K562 (cell line): ENCODE measurements around the gene RNF11. TPM values are rescaled to one million over a fixed set of nuclear protein-coding genes. Genes with fewer than 3 reads are reported as not detected.
A peak's percentile ranks its signal among the peaks of the same experiment; 100 is the strongest.

Experiments used
- BRD9 ChIP-seq: fragments of 450-650 bp; IDR thresholded peaks from 2 replicates; pipeline ENCODE4 v1.6.1; 2018; ENCODE audit warnings: low read depth; ENCODE audit not compliant: partially characterized antibody
- CBX1 ChIP-seq: sonication (generic); IDR thresholded peaks from 2 replicates; pipeline ENCODE4 v1.6.1; 2016; ENCODE audit warnings: antibody characterized with exemption, low read depth, mild to moderate bottlenecking
- CREB3 ChIP-seq: fragments of 450-650 bp; conservative IDR thresholded peaks from 2 replicates; pipeline ENCODE4 v1.6.1; 2016; ENCODE audit warnings: missing genetic modification characterization, low read depth, mild to moderate bottlenecking, missing compliant biosample characterization, moderate library complexity
- FIP1L1 ChIP-seq: fragments of 200-400 bp; formaldehyde crosslinking; IDR thresholded peaks from 2 replicates; pipeline ENCODE4 v1.6.1; 2018; ENCODE audit warnings: mild to moderate bottlenecking, low read depth, low read length; ENCODE audit not compliant: poor library complexity, severe bottlenecking
- GTF2E2 ChIP-seq: fragments of 200-800 bp; sonication (Bioruptor generic); IDR thresholded peaks from 2 replicates; pipeline ENCODE4 v1.6.1; 2016; ENCODE audit warnings: missing genetic modification characterization, missing compliant biosample characterization
- HBP1 ChIP-seq: fragments of 450-650 bp; formaldehyde crosslinking; IDR thresholded peaks from 2 replicates; pipeline ENCODE4 v1.4.0; 2022; ENCODE audit warnings: missing genetic modification characterization
- HCFC1 ChIP-seq: IDR thresholded peaks from 2 replicates; pipeline ENCODE4 v1.6.1; 2012; ENCODE audit warnings: low read depth, low read length, improper control_type of control experiment
- KDM2B ChIP-seq: fragments of 250-450 bp; sonication (Bioruptor Pico); IDR thresholded peaks from 2 replicates; pipeline ENCODE4 v1.8.0; 2021; ENCODE audit warnings: mild to moderate bottlenecking, moderate library complexity
- LCOR ChIP-seq: sonication (generic); formaldehyde crosslinking; IDR thresholded peaks from 2 replicates; pipeline ENCODE4 v1.8.0; 2022; ENCODE audit warnings: mild to moderate bottlenecking, missing genetic modification reagents
- MYBL2 ChIP-seq, 2 experiments: fragments of 450-650 bp in 1 of 2; sonication (generic) in 1 of 2; formaldehyde crosslinking in 1 of 2; IDR thresholded peaks; 2 replicates each; pipeline versions ENCODE4 v1.6.1 to v1.8.1; 2017 to 2022; ENCODE audit warnings: borderline replicate concordance in 1 of 2, inconsistent platforms in 1 of 2, low read depth in 1 of 2, mild to moderate bottlenecking in 1 of 2, missing genetic modification reagents in 1 of 2, moderate library complexity in 1 of 2
- NFE2L1 ChIP-seq: fragments of 450-650 bp; IDR thresholded peaks from 2 replicates; pipeline ENCODE4 v1.6.1; 2016; ENCODE audit warnings: missing genetic modification characterization, low read depth, mild to moderate bottlenecking, missing compliant biosample characterization, moderate library complexity, borderline replicate concordance
- NFIX ChIP-seq: fragments of 250-450 bp; sonication (Bioruptor Pico); IDR thresholded peaks from 2 replicates; pipeline ENCODE4 v1.4.0; 2020; ENCODE audit warnings: low read depth, mild to moderate bottlenecking, moderate library complexity
- PCBP2 ChIP-seq: fragments of 200-400 bp; formaldehyde crosslinking; IDR thresholded peaks from 2 replicates; pipeline ENCODE4 v1.6.1; 2018; ENCODE audit warnings: low read length, low read depth, mild to moderate bottlenecking, moderate library complexity; ENCODE audit not compliant: poor library complexity, severe bottlenecking
- POU5F1 ChIP-seq: fragments of 150-350 bp; IDR thresholded peaks from 2 replicates; pipeline ENCODE4 v1.6.1; 2014; ENCODE audit warnings: borderline replicate concordance, low read length, low read depth, mild to moderate bottlenecking; ENCODE audit not compliant: partially characterized antibody
- PRMT5 ChIP-seq: sonication (generic); formaldehyde crosslinking; IDR thresholded peaks from 2 replicates; pipeline ENCODE4 v1.5.0; 2020; ENCODE audit warnings: missing genetic modification reagents
- SIN3A ChIP-seq, 2 experiments: fragments of 150-350 bp in 1 of 2; IDR thresholded peaks; 2 replicates each; pipeline ENCODE4 v1.6.1; 2011 to 2016; ENCODE audit warnings: borderline replicate concordance in 2 of 2, low read depth in 2 of 2, low read length in 2 of 2, mild to moderate bottlenecking in 2 of 2, moderate library complexity in 2 of 2; ENCODE audit not compliant: control insufficient read depth in 1 of 2
- SP1 ChIP-seq: sonication (generic); formaldehyde crosslinking; IDR thresholded peaks from 2 replicates; pipeline ENCODE4 v1.8.1; 2022; ENCODE audit warnings: mild to moderate bottlenecking, missing genetic modification reagents
- TEAD2 ChIP-seq: fragments of 450-650 bp; IDR thresholded peaks from 2 replicates; pipeline ENCODE4 v1.6.1; 2016; ENCODE audit warnings: missing genetic modification characterization, control low read depth, missing compliant biosample characterization
- ZNF77 ChIP-seq: fragments of 250-450 bp; sonication (Bioruptor Pico); IDR thresholded peaks from 2 replicates; pipeline ENCODE4 v1.5.0; 2020
- polyA plus RNA-seq, 8 experiments: library from polyadenylated mRNA; depleted of rRNA in 4 of 8; stranded (reverse) in 5 of 8; unstranded in 3 of 8; fragments of >200 nt; fragmentation: Nextera tagmentation in 2 of 8; fragmentation: Illumina TruSeq in 1 of 8; extraction: Ambion mirVana in 2 of 8; extraction: Trizol in 1 of 8; gene quantifications; 2 replicates each; pipeline versions ENCODE4 v1.2.1 to v1.2.3, GENCODE V29; 2011 to 2014; ENCODE audit warnings: inconsistent platforms in 1 of 8, missing spikeins in 1 of 8
- total RNA-seq, 7 experiments: library from RNA; depleted of rRNA in 6 of 7; stranded (reverse); fragments of >200 nt in 6 of 7; fragmentation: Illumina TruSeq in 2 of 7; extraction: Trizol in 2 of 7; gene quantifications; 2 replicates each; pipeline versions ENCODE4 v1.2.1 to v1.2.3, GENCODE V29; 2011 to 2021; ENCODE audit warnings: low replicate concordance in 1 of 7
- TF ChIP-seq, protein P1 (sequence below): sonication (generic); IDR thresholded peaks from 2 replicates; pipeline ENCODE4 v1.6.1; 2016
- TF ChIP-seq, protein P2 (sequence below): fragments of 450-650 bp; formaldehyde crosslinking; IDR thresholded peaks from 2 replicates; pipeline ENCODE4 v1.4.0; 2022; ENCODE audit warnings: missing genetic modification characterization
- TF ChIP-seq, protein P3 (sequence below): fragments of 250-450 bp; sonication (Bioruptor Pico); IDR thresholded peaks from 2 replicates; pipeline ENCODE4 v1.9.0; 2021; ENCODE audit warnings: mild to moderate bottlenecking

Gene RNF11
- total and polyA plus RNA-seq, 9 of the 15 experiments (the other 6 are each of a cell fraction or from before 2014, with no cell fraction given), result 5.7 to 34.3 (median 23.1) TPM

DNA sequence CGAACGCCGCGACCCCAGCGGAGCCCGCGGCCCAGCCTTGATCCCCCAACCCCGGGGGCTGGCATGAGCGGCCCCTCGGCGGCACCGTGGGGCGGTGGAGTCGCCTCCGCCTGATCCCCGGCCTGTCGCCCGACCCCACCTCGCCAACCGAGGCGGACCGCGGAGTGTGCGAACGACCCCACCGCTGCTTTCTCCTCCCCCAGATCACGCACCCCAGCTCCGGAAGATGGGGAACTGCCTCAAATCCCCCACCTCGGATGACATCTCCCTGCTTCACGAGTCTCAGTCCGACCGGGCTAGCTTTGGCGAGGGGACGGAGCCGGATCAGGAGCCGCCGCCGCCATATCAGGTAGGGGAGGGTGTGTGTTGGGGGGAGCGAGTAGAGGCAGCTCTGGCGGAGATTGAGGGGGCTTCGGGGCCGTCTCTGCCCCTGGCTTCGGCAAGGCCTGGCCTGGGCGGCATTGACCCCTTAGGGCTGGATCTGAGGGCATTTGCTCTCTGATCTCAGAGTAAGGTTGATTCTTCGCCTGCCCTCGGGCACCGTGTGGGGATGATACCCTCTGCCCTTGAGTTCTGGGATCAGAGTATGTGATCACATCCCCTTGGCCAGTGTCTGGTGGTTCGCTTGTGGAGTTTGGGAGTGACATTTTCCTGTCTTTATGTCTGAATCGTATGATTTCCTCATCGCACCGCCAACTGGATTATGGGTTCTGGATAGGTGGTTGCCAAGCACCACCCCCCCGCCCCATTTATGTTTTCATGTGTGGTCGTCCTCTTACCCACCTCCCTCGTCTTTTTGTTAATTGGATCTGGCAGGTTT is 668 bp downstream of the RNF11 start (continued):
- peak; percentile 39 for TF ChIP-seq SP1
- TF ChIP-seq MYBL2 (IDR thresholded peaks at IDR 0.05; ENCODE audit: low read depth), result no peak
- no peak for TF ChIP-seq MYBL2 (CRISPR knock-in tag; IDR thresholded peaks at IDR 0.05; ENCODE audit: borderline replicate concordance)
- no peak for TF ChIP-seq PRMT5 (CRISPR knock-in tag)
- TF ChIP-seq TEAD2 (tag), result no peak
- TF ChIP-seq KDM2B (CRISPR knock-in tag), result no peak; the same call in 1 of the 2 replicates
- TF ChIP-seq, protein P1, sequence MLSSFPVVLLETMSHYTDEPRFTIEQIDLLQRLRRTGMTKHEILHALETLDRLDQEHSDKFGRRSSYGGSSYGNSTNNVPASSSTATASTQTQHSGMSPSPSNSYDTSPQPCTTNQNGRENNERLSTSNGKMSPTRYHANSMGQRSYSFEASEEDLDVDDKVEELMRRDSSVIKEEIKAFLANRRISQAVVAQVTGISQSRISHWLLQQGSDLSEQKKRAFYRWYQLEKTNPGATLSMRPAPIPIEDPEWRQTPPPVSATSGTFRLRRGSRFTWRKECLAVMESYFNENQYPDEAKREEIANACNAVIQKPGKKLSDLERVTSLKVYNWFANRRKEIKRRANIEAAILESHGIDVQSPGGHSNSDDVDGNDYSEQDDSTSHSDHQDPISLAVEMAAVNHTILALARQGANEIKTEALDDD, result no peak
- TF ChIP-seq CBX1, result no peak
- no peak for TF ChIP-seq BRD9
- no peak for TF ChIP-seq NFIX
- no peak for TF ChIP-seq ZNF77 (CRISPR knock-in tag)
- TF ChIP-seq, protein P2, sequence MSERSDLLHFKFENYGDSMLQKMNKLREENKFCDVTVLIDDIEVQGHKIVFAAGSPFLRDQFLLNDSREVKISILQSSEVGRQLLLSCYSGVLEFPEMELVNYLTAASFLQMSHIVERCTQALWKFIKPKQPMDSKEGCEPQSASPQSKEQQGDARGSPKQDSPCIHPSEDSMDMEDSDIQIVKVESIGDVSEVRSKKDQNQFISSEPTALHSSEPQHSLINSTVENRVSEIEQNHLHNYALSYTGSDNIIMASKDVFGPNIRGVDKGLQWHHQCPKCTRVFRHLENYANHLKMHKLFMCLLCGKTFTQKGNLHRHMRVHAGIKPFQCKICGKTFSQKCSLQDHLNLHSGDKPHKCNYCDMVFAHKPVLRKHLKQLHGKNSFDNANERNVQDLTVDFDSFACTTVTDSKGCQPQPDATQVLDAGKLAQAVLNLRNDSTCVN (CRISPR knock-in tag), result no peak
- no peak for TF ChIP-seq HCFC1
- TF ChIP-seq, protein P3, sequence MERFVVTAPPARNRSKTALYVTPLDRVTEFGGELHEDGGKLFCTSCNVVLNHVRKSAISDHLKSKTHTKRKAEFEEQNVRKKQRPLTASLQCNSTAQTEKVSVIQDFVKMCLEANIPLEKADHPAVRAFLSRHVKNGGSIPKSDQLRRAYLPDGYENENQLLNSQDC (CRISPR knock-in tag), result no peak
- peak; percentile 77 for TF ChIP-seq FIP1L1
- 0 out of 2 replicates have a peak, but pooled peaks have one; percentile 29 for TF ChIP-seq LCOR
- no peak for TF ChIP-seq GTF2E2
- TF ChIP-seq PCBP2, result no peak
- TF ChIP-seq SIN3A (IDR thresholded peaks at IDR 0.05; ENCODE audit: borderline replicate concordance in 2 of 2, control insufficient read depth in 1 of 2, low read depth in 2 of 2, low read length in 2 of 2), result no peak
- TF ChIP-seq POU5F1, result no peak
- no peak for TF ChIP-seq HBP1 (CRISPR knock-in tag)
- no peak for TF ChIP-seq CREB3 (tag)
- no peak for TF ChIP-seq NFE2L1 (tag)
